ENCODE measurements around the gene EED.

GRCh38 chr11:86211619-86212018 is 32.9 kb upstream of the EED start:
- TF ChIP-seq CTCF (IDR thresholded peaks at IDR 0.05; ENCODE audit: low read depth, low read length, missing input control) (no peak), FOXA1 (IDR thresholded peaks at IDR 0.05) (no peak), ATF3 (IDR thresholded peaks at IDR 0.05) (no peak), YY1 (IDR thresholded peaks at IDR 0.05) (no peak), MAX (IDR thresholded peaks at IDR 0.05) (no peak), SP1 (IDR thresholded peaks at IDR 0.05) (no peak), RAD21 (IDR thresholded peaks at IDR 0.05) (no peak)
- TF ChIP-seq, protein P1, sequence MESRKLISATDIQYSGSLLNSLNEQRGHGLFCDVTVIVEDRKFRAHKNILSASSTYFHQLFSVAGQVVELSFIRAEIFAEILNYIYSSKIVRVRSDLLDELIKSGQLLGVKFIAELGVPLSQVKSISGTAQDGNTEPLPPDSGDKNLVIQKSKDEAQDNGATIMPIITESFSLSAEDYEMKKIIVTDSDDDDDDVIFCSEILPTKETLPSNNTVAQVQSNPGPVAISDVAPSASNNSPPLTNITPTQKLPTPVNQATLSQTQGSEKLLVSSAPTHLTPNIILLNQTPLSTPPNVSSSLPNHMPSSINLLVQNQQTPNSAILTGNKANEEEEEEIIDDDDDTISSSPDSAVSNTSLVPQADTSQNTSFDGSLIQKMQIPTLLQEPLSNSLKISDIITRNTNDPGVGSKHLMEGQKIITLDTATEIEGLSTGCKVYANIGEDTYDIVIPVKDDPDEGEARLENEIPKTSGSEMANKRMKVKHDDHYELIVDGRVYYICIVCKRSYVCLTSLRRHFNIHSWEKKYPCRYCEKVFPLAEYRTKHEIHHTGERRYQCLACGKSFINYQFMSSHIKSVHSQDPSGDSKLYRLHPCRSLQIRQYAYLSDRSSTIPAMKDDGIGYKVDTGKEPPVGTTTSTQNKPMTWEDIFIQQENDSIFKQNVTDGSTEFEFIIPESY (IDR thresholded peaks at IDR 0.05) = no peak
